ENCODE measurements around the gene TBC1D20.
A peak's percentile ranks its signal among the peaks of the same experiment; 100 is the strongest.
"Not testable (repeated sequence)": the region's sequence is repeated elsewhere in the genome, so short reads cannot be mapped to it uniquely, and the experiment has no call there.

The TBC1D20 gene, protein sequence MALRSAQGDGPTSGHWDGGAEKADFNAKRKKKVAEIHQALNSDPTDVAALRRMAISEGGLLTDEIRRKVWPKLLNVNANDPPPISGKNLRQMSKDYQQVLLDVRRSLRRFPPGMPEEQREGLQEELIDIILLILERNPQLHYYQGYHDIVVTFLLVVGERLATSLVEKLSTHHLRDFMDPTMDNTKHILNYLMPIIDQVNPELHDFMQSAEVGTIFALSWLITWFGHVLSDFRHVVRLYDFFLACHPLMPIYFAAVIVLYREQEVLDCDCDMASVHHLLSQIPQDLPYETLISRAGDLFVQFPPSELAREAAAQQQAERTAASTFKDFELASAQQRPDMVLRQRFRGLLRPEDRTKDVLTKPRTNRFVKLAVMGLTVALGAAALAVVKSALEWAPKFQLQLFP

GRCh38 chr20:462199-462991, at the start of gene TBC1D20:
Gene TBC1D20, minus strand, starts transcription at chr20:462533. Its CDS starts 128 bp downstream, at chr20:462405.
- peak; percentile 95 for DNase-seq

GRCh38 chr20:510328-511057, 48.2 kb upstream of the TBC1D20 start:
- DNase-seq, result not testable (repeated sequence)

- DNase-seq, result not testable (repeated sequence)
Measured at GRCh38 chr20:508364-508787, 46.0 kb upstream of the TBC1D20 start.

GRCh38 chr20:507761-508332, 45.5 kb upstream of the TBC1D20 start:
- DNase-seq, result no peak

DNA sequence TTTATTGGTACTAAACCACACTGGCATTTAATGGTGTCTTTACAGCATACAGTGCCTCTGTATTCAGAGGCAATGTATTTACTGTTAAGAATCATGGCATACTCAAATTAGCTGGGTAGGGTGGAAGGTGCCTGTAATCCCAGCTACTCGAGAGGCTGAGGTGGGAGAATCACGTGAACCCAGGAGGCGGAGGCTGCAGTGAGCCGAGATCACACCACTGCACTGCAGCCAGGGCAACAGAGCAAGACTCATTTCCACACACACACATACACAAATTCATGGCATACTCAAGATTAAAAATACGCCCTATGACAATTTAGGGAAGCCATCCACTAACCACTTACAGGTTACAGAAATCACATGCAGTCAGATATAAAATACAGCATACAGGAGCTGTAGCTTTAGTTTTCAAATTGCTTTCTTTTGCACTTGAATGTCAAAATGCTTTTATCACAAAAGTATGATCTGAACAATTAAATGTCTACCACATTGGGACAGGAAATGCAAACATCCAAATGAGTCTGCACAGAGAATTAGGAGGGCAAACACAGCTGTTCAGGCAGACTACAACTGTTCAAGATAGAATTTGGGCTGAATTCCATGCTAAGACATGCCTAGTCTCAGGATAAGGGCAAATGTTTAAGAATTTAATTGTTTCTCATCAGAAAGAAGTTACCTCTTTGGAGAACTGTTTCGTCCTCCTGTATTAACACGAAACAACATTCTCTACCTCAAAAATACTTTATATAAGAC, 44.8 kb upstream of the TBC1D20 start:
- DNase-seq, result no peak

GRCh38 chr20:504632-505075, 42.3 kb upstream of the TBC1D20 start:
- DNase-seq, result no peak

- DNase-seq, result no peak
Measured at GRCh38 chr20:503048-503737, 40.9 kb upstream of the TBC1D20 start.

DNA sequence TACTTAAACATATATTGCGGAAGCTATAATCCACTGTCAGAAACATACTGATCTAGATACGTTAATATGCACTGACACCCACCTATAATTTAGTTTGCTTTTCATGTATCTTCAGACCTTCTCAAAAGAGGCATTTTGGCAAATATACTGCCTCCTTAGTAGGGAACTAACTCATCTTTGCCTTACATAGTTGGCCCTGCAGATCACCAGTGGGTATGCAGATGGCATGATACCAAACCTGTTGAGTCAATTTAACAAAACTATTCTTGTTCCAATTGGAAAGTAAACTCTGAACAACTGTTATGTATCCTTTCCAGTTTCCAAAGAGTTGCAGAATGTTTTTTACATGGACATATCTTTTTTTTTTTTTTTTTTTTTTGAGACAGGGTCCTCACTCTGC, 35.6 kb upstream of the TBC1D20 start:
- DNase-seq, result no peak

GRCh38 chr20:496126-496696, 33.9 kb upstream of the TBC1D20 start:
- DNase-seq, result no peak

GRCh38 chr20:492159-492558, 29.8 kb upstream of the TBC1D20 start:
- no peak for DNase-seq

- no peak for DNase-seq
Measured at GRCh38 chr20:487655-488054, 25.3 kb upstream of the TBC1D20 start.

- DNase-seq, result no peak
Measured at GRCh38 chr20:483815-484644, 21.7 kb upstream of the TBC1D20 start.

- DNase-seq, result no peak
Measured at GRCh38 chr20:481167-481566, 18.8 kb upstream of the TBC1D20 start.

DNA sequence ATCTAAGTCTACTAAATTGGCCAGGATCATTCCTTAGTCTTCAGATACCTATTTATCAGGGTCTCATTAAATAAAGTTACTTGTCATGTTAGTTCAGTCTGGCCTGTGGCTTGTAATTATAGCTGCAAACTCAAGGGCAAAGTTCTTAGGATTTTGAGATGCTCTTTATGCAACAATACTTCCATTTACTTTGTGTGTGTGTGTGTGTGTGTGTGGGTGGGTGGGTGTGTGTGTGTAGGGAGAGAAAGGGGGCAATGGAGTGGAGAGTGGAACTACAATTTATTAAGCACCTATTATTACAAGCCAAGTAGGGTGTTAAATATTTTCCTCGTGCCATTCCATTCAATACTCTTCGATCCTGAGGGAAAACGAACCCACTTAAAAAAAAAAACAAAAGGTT, 17.7 kb upstream of the TBC1D20 start:
- no peak for DNase-seq

- no peak for DNase-seq
Measured at GRCh38 chr20:479487-479886, 17.2 kb upstream of the TBC1D20 start.

DNA sequence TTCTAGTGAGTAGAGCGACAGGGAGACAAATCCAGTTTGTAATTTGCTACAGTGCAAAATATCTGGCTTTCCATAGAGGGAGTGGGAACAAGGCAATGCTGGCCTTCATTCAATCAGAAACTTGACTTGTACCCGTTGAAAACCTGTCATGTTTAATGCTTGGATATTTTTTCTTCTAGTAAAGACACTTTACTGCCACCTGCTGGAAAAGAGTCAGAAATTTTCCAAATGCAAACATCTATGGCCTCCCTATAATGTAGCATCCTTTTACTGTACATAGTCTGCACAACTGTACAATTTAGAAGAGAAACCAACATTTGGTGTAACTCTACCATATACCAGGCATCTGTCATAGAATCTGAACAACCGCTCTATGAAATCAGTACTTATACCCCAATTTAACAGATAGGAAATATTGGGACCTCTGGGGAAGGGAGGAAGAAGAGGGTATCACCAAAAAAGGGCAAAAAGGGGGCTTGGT, 16.7 kb upstream of the TBC1D20 start:
- peak; percentile 61 for DNase-seq

GRCh38 chr20:478010-478948, 15.9 kb upstream of the TBC1D20 start:
- DNase-seq, result no peak

- not testable (repeated sequence) for DNase-seq
Measured at GRCh38 chr20:476561-477249, 14.4 kb upstream of the TBC1D20 start.

Data from NCI-H2171 (cell line).